Kasumi-1 (cell line): ENCODE results near the gene KLRB1.
"Not testable (repeated sequence)": the region's sequence is repeated elsewhere in the genome, so short reads cannot be mapped to it uniquely, and the experiment has no call there.

ENCODE experiments used
- DNase-seq, 2 experiments: peaks; one replicate each; lab custom pipeline; 2025; lab: John Stamatoyannopoulos, UW

Gene KLRB1

GRCh38 chr12:9619411-9620179 is 11.9 kb upstream of the KLRB1 start:
- no peak for DNase-seq

- DNase-seq, result not testable (repeated sequence)
These were observed 11.2 kb upstream of the KLRB1 start for GRCh38 chr12:9618906-9619305.

GRCh38 chr12:9617124-9617523 is 9.4 kb upstream of the KLRB1 start:
- DNase-seq, result no peak

- peak; percentile 27 to 41 for DNase-seq
These were observed 7.9 kb upstream of the KLRB1 start for GRCh38 chr12:9615420-9616136.

- not testable (repeated sequence) for DNase-seq
These were observed 2.9 kb upstream of the KLRB1 start for GRCh38 chr12:9610606-9611005.

GRCh38 chr12:9606736-9607372 is 862 bp downstream of the KLRB1 start:
- no peak for DNase-seq

GRCh38 chr12:9606247-9606646 is 1.5 kb downstream of the KLRB1 start:
- no peak for DNase-seq

GRCh38 chr12:9605483-9605882 is 2.2 kb downstream of the KLRB1 start:
- no peak for DNase-seq

DNA sequence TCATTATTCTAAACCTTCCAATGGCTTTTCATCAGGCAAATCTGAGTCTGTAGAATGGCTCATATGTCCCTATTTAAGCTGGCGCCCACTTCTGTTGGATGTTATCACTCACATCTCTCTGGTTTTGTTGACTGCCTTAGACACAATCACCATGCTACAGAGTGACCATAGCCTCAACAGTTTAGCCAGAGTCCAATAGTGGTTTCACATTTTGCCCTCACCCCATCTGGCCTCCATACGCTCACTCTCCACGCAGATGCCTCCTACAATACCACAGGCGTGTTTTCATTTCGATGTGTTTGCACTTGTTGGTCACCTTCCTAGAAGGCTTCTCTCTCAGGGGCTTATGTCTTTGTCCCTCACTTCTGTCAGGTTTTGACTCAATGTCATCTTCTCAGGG is 3.4 kb downstream of the KLRB1 start:
- no peak for DNase-seq

- not testable (repeated sequence) for DNase-seq
These were observed 7.3 kb downstream of the KLRB1 start for GRCh38 chr12:9600426-9600825.

GRCh38 chr12:9598363-9598762 is 9.4 kb downstream of the KLRB1 start:
- no peak for DNase-seq

DNA sequence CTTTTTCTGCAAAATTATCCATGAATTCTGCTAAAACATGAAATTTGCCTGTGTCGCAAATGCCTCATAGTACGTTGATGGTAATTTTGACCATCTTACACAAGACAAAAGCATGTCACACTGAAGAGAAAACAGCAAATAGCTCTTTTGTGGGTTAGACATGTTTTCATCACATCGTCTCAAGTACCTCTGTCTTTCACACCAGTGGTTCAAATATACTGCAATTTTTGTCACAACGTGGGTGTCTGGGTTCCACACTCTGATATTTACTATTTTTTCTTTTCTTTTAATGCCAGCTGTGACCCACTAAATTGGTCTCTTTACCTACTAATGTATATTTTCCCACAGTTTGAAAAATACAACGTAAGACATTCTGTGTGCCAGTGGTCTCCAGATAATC is 10.4 kb downstream of the KLRB1 start:
- DNase-seq, result no peak

DNA sequence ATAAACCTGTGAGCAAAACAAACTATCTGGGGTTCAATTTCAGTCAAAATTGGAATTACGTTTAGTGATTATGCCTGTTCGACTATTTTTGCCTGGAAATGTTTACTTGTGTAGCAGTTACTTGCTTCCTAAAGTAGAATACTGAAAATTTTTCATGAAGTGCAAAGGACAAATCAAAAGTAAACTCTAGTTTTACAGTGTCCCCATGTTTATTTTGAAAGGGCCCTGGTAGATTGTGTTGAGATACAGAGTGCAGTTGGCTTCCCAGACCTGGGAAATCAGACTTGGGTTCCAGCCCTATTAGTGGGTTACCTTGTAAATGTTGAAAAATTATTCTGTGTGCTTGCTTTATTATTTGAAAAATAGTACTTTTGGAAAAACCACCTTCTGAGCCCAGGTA is 17.3 kb downstream of the KLRB1 start:
- no peak for DNase-seq

- DNase-seq, result no peak
These were observed 19.0 kb downstream of the KLRB1 start for GRCh38 chr12:9588749-9589148.

DNA sequence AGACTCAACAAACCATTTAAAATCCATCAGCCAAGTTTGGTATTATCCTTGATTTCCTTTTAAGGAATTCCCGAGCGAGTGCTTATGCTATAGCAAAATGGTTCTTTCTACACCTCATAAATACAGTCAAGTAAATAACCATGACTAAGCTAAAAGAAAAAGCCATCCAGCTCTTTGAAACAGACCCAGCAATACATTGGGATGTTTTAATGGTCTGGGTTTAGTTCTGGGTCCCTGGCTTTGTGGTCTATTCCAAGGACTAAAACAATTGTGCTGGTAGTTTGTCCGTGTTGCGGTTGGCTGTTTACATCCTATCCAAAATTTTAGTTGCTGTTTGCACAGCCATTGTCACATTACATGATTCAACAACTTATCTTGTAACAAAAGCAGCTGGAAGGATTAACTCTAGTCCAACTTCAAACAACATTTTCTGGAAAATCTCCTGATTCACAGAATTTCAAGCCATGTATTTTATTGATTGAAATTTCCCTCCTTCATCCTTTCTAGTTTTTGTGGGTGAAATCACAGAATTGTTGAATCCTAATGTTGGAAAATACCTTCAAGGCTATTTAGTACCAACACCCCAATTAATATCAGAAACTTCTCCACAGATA is 19.6 kb downstream of the KLRB1 start:
- DNase-seq, result no peak

DNA sequence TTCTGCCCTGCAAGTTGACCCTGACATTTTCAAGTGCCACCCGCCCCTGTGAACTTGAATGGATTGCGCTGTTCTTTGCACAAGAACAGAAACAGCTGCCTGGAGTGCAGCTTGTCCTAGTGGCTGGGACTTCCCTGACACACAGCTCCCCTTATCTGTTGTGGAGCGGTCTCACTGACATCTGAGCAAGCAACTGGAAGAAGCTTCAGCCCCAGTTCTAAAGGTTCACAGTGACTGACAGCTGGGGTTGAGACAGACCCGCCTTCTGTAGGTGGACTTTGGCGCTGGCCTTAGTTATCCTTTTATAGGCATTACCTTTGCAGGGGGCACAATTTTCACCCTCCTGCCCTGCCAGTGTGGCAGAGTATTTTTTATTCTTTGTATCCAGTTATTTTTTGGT is 30.0 kb downstream of the KLRB1 start:
- DNase-seq, result not testable (repeated sequence)

- not testable (repeated sequence) for DNase-seq
These were observed 40.6 kb downstream of the KLRB1 start for GRCh38 chr12:9567151-9567550.

- DNase-seq, result not testable (repeated sequence)
These were observed 41.6 kb downstream of the KLRB1 start for GRCh38 chr12:9566113-9566512.

- DNase-seq, result not testable (repeated sequence)
These were observed 43.3 kb downstream of the KLRB1 start for GRCh38 chr12:9564418-9564817.

DNA sequence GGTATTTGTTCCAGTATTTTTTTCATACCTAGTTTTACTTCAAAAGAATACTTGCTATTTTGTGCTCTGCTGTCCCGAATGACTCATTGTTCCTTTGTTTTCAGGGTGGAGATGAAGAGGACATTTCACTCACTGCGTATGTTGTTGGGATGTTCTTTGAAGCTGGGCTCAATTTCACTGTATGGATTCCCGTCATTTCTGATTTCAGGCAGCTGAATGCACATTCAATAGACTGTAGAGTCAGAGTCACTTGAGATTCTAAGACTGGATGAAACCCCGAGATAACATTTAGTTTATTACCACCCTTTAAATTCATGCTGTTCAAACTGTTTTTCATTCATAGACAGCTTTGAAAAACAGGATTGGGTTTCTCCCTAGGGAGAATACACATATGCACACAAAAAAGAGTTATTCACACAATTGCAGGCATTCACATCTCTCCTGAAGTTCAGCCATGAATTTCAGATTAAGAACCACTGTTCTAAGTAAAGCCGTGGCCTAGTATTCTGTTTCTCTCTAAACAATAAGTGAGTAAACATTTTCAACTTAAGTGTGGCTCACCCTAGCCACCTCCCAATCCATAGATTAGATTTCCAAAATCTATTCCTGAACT is 44.8 kb downstream of the KLRB1 start:
- not testable (repeated sequence) for DNase-seq

- not testable (repeated sequence) for DNase-seq
These were observed 62.2 kb downstream of the KLRB1 start for GRCh38 chr12:9545489-9545888.
